Activated CD8-positive, alpha-beta T cell treated with anti-CD3 and anti-CD28 coated beads for 36 hours (primary cell): ENCODE measurements around the gene MEF2A. TPM values are rescaled to one million over a fixed set of nuclear protein-coding genes. Genes with fewer than 3 reads are reported as not detected.

Experiments
- ATAC-seq: fragments of 200-7000 bp; cut with Tn5 transposase; one replicate; pipeline ENCODE4 v1.10.0; 2021; ENCODE audit warnings: mild to moderate bottlenecking, moderate library complexity
- CTCF ChIA-PET: fragments of 350-600 bp; sonication (Branson Sonifier 250); formaldehyde crosslinking; loops from one replicate; lab custom pipeline; 2021; ENCODE audit warnings: antibody characterized with exemption; lab: Charles Lee
- POLR2A ChIA-PET: fragments of 350-600 bp; sonication (Branson Sonifier 250); formaldehyde crosslinking; loops from one replicate; lab custom pipeline; 2021; ENCODE audit warnings: antibody characterized with exemption; lab: Charles Lee
- DNase-seq: peaks from one replicate; pipeline ENCODE4 v3.0.0-alpha.2; 2020
- H3K27ac Mint-ChIP-seq: one replicate; pipeline ENCODE4 v1.8.0; 2021; ENCODE audit warnings: mild to moderate bottlenecking, mixed read lengths
- H3K27me3 Mint-ChIP-seq: one replicate; pipeline ENCODE4 v1.8.0; 2021; ENCODE audit warnings: mixed read lengths
- H3K36me3 Mint-ChIP-seq: one replicate; pipeline ENCODE4 v1.8.0; 2021; ENCODE audit warnings: low read depth, mixed read lengths
- H3K4me1 Mint-ChIP-seq: one replicate; pipeline ENCODE4 v1.8.0; 2021; ENCODE audit warnings: low read depth, mixed read lengths
- H3K4me3 Mint-ChIP-seq: one replicate; pipeline ENCODE4 v1.8.0; 2021; ENCODE audit warnings: mild to moderate bottlenecking, moderate library complexity, mixed read lengths
- H3K9me3 Mint-ChIP-seq: one replicate; pipeline ENCODE4 v1.8.0; 2021; ENCODE audit warnings: mixed read lengths
- CTCF ChIP-seq: fragments of 200-600 bp; IDR thresholded peaks from one replicate; pipeline ENCODE4 v1.8.0; 2022; ENCODE audit warnings: antibody characterized with exemption, mild to moderate bottlenecking
- intact Hi-C: fragments of 100-400 bp; cut with micrococcal nuclease; formaldehyde crosslinking; loops from one replicate; pipeline ENCODE4 v1.10.0; 2022
- total RNA-seq, 2 experiments: library from RNA; stranded (reverse); gene quantifications; one replicate each; pipeline ENCODE4 v1.2.3, GENCODE V29; 2021

MEF2A gene
- total RNA-seq, 2 experiments from 2014 or later = 16.4 to 17.6 TPM

GRCh38 chr15:99574502-99574901 lies 8.7 kb downstream of the MEF2A start:
- peaks cover 4% of the 10 kb centered on the region for H3K36me3 Mint-ChIP-seq
- no peaks in the 10 kb centered on the region for H3K27me3 Mint-ChIP-seq
- H3K9me3 Mint-ChIP-seq = no peaks in the 10 kb centered on the region
- DNase-seq (no peak), ATAC-seq (no peak)
- H3K27ac Mint-ChIP-seq = no peak overlapping the region
- no peak for TF ChIP-seq CTCF
- H3K4me1 Mint-ChIP-seq = peaks cover 54% of the 10 kb centered on the region
- POLR2A ChIA-PET = no interaction called here
- no peak overlapping the region for H3K4me3 Mint-ChIP-seq
- intact Hi-C loops = no loop called here
- CTCF ChIA-PET = interaction anchor here (1.7 kb wide), 1 partner anchor 130 kb away, joined by 4 read pairs; no protein-coding TSS in a partner anchor

- ATAC-seq = no peak
- CTCF ChIA-PET = interaction anchor here (1.7 kb wide), 1 partner anchor 34 kb away, joined by 3 read pairs; no protein-coding TSS in a partner anchor
- H3K27me3 Mint-ChIP-seq = no peaks in the 10 kb centered on the region
- intact Hi-C loops = no loop called here
- no peak overlapping the region for H3K27ac Mint-ChIP-seq
- POLR2A ChIA-PET = interaction anchor here (1.2 kb wide), 1 partner anchor 13 kb away, joined by 7 read pairs; the partner anchor contains the start of gene MEF2A
- peaks cover 55% of the 10 kb centered on the region for H3K4me1 Mint-ChIP-seq
- H3K9me3 Mint-ChIP-seq = peaks cover 1% of the 10 kb centered on the region
- no peak for DNase-seq
- peaks cover 5% of the 10 kb centered on the region for H3K36me3 Mint-ChIP-seq
- H3K4me3 Mint-ChIP-seq = no peak overlapping the region
- no peak for TF ChIP-seq CTCF
Observed at GRCh38 chr15:99578809-99579208, 13.0 kb downstream of the MEF2A start.

- peaks cover 47% of the 10 kb centered on the region for H3K4me1 Mint-ChIP-seq
- no peak for TF ChIP-seq CTCF
- CTCF ChIA-PET = interaction anchor here (1.7 kb wide), 1 partner anchor 33 kb away, joined by 3 read pairs; no protein-coding TSS in a partner anchor
- peaks cover 6% of the 10 kb centered on the region for H3K36me3 Mint-ChIP-seq
- H3K27ac Mint-ChIP-seq = no peak overlapping the region
- POLR2A ChIA-PET = no interaction called here
- H3K4me3 Mint-ChIP-seq = no peak overlapping the region
- intact Hi-C loops = no loop called here
- H3K9me3 Mint-ChIP-seq = peaks cover 10% of the 10 kb centered on the region
- ATAC-seq (no peak), DNase-seq (no peak)
- no peaks in the 10 kb centered on the region for H3K27me3 Mint-ChIP-seq
Observed at GRCh38 chr15:99580076-99580475, 14.3 kb downstream of the MEF2A start.

- H3K9me3 Mint-ChIP-seq = peaks cover 20% of the 10 kb centered on the region
- peaks cover 39% of the 10 kb centered on the region for H3K4me1 Mint-ChIP-seq
- ChIA-PET POLR2A (interaction anchor here (1.6 kb wide), 1 partner anchor 10 kb away, joined by 3 read pairs; no protein-coding TSS in a partner anchor), CTCF (interaction anchor here (0.8 to 1.3 kb wide), 3 partner anchors 11 to 122 kb away, joined by 3 read pairs; no protein-coding TSS in a partner anchor)
- no peaks in the 10 kb centered on the region for H3K27me3 Mint-ChIP-seq
- H3K36me3 Mint-ChIP-seq = peaks cover 24% of the 10 kb centered on the region
- intact Hi-C loops = no loop called here
- no peak overlapping the region for H3K4me3 Mint-ChIP-seq
- no peak overlapping the region for H3K27ac Mint-ChIP-seq
- no peak for DNase-seq
- ATAC-seq = no peak
- no peak for TF ChIP-seq CTCF
Observed at GRCh38 chr15:99582508-99582960, 16.8 kb downstream of the MEF2A start.

GRCh38 chr15:99584081-99584600 lies 18.4 kb downstream of the MEF2A start:
- H3K27me3 Mint-ChIP-seq = no peaks in the 10 kb centered on the region
- ChIA-PET POLR2A (interaction anchor here (1.6 kb wide), 1 partner anchor 11 kb away, joined by 3 read pairs; no protein-coding TSS in a partner anchor), CTCF (interaction anchor here (1.2 kb wide), 1 partner anchor 11 kb away, joined by 5 read pairs; no protein-coding TSS in a partner anchor)
- TF ChIP-seq CTCF = no peak
- H3K36me3 Mint-ChIP-seq = peaks cover 24% of the 10 kb centered on the region
- peaks cover 23% of the 10 kb centered on the region for H3K9me3 Mint-ChIP-seq
- no peak for DNase-seq
- intact Hi-C loops = no loop called here
- no peak for ATAC-seq
- H3K4me3 Mint-ChIP-seq = no peak overlapping the region
- H3K4me1 Mint-ChIP-seq = peaks cover 31% of the 10 kb centered on the region
- no peak overlapping the region for H3K27ac Mint-ChIP-seq
